Effector memory CD8-positive, alpha-beta T cell (primary cell): Measurements from ENCODE around the gene ROR2.

Experiments used
- ATAC-seq: fragments of 150-1000 bp; cut with Tn5 transposase; replicated peaks from 2 replicates; pipeline ENCODE4 v1.10.0; 2021; ENCODE audit warnings: mild to moderate bottlenecking, moderate library complexity
- DNase-seq, 3 experiments: peaks; one replicate each; pipeline ENCODE4 v3.0.0; 2021
- H3K27ac Mint-ChIP-seq, 2 donors: one replicate each; pipeline ENCODE4 v1.8.0; 2022; ENCODE audit warnings: mild to moderate bottlenecking in 2 of 2, mixed read lengths in 2 of 2, moderate library complexity in 2 of 2
- H3K27me3 Mint-ChIP-seq, 2 donors: one replicate each; pipeline ENCODE4 v1.8.0; 2022; ENCODE audit warnings: mixed read lengths in 2 of 2
- H3K36me3 Mint-ChIP-seq: one replicate; pipeline ENCODE4 v1.8.0; 2022; ENCODE audit warnings: mild to moderate bottlenecking, moderate library complexity, mixed read lengths; ENCODE audit not compliant: insufficient read depth
- H3K4me1 Mint-ChIP-seq, 2 donors: one replicate each; pipeline ENCODE4 v1.8.0; 2022; ENCODE audit warnings: low read depth in 2 of 2, mixed read lengths in 2 of 2
- H3K4me3 Mint-ChIP-seq, 2 donors: one replicate each; pipeline ENCODE4 v1.8.0; 2022; ENCODE audit warnings: mild to moderate bottlenecking in 2 of 2, mixed read lengths in 2 of 2, moderate library complexity in 2 of 2
- H3K9me3 Mint-ChIP-seq, 2 donors: one replicate each; pipeline ENCODE4 v1.8.0; 2022; ENCODE audit warnings: mixed read lengths in 2 of 2

ROR2 gene

DNA sequence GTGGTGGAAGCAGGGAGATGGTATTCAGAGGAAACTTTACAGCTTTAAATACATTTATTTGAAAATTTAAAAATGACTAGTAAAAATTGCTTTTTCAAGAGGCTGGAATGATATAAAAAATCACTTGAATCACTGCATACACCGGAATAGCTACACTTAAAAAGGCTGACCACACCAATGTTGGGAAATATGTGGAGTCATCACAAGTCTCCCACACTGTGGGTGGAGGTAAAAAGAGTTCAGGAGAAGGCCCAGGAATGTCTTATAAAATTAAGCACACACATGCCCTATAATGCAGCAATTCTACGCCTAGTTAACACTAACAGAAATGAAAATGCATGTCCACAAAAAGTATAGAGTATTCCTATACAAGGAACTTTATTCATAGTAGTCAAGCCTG, 198.1 kb downstream of the ROR2 start:
- no peaks in the 10 kb centered on the region for H3K4me1 Mint-ChIP-seq
- no peaks in the 10 kb centered on the region for H3K36me3 Mint-ChIP-seq
- DNase-seq (no peak), ATAC-seq (no peak)
- H3K27ac Mint-ChIP-seq = no peak overlapping the region
- no peaks in the 10 kb centered on the region for H3K9me3 Mint-ChIP-seq
- H3K27me3 Mint-ChIP-seq = peaks cover 14 to 27% of the 10 kb centered on the region in 2 donors
- H3K4me3 Mint-ChIP-seq = no peak overlapping the region

DNA sequence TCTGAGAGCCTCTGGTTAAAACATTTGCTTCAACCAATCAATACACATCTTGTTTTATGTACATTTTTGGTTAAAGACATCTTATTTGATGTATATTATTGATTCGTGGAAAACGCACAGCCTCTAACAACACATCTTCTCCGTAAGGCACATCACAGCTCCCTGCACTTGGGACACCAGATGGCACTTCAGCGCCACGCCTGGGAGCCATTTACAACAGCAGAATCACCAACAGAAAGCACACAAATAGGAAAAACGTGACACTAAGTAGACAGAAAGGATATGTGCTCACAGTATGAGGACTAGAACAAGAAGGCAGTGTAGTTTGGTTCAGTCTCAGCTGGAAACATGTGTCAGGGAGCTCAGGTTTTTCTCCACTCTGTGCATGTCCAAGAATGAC, 199.7 kb downstream of the ROR2 start:
- ATAC-seq (no peak), DNase-seq (no peak)
- H3K27ac Mint-ChIP-seq = no peak overlapping the region
- H3K4me1 Mint-ChIP-seq = no peaks in the 10 kb centered on the region
- no peaks in the 10 kb centered on the region for H3K36me3 Mint-ChIP-seq
- no peak overlapping the region for H3K4me3 Mint-ChIP-seq
- no peaks in the 10 kb centered on the region for H3K9me3 Mint-ChIP-seq
- H3K27me3 Mint-ChIP-seq = peaks cover 12 to 18% of the 10 kb centered on the region in 2 donors

DNA sequence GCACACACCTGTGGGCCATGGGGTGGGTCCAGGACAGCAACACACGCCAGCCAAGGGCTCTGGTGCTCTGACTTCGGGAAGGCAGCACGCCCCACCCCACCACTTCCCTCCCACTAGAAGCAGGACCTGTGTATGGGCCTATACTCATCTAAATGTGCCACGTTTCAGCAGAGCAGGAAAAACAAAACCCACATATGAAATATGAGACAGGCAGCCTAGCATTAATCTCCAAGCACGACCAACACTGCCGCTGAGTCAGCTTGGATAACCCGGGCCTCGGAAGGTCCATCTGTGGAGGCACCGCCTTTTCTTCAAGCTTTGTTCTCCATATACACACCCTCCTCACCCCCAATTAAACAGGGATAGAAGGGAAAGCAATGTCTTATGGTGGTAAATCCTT, 203.1 kb downstream of the ROR2 start:
- Mint-ChIP-seq H3K27ac (no peak overlapping the region), H3K4me3 (no peak overlapping the region), H3K27me3 (peaks cover 18 to 21% of the 10 kb centered on the region in 2 donors), H3K4me1 (no peaks in the 10 kb centered on the region), H3K9me3 (no peaks in the 10 kb centered on the region), H3K36me3 (no peaks in the 10 kb centered on the region)
- ATAC-seq (no peak), DNase-seq (no peak)

DNA sequence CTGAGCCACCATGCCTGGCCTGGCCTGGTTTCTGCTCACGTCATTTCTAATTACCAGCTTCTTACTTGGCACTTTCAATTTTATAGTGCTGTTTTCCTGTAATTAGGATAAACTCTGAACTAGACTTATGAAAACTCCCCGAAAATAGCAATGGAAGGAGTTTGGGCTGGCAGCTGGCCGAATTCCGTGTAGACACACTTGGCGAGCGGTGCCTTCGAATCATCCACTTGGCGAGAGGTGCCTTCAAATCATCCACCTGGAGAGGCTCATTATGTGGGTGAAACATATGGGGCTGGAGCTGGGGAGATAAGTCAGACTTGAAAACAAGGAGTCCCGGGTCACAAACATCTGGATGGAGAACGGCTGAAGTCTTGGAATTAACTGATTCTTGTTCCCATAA, 203.7 kb downstream of the ROR2 start:
- ATAC-seq (no peak), DNase-seq (no peak)
- no peaks in the 10 kb centered on the region for H3K9me3 Mint-ChIP-seq
- H3K27me3 Mint-ChIP-seq = peaks cover 18 to 24% of the 10 kb centered on the region in 2 donors
- H3K4me1 Mint-ChIP-seq = no peaks in the 10 kb centered on the region
- no peaks in the 10 kb centered on the region for H3K36me3 Mint-ChIP-seq
- H3K4me3 Mint-ChIP-seq = no peak overlapping the region
- no peak overlapping the region for H3K27ac Mint-ChIP-seq

DNA sequence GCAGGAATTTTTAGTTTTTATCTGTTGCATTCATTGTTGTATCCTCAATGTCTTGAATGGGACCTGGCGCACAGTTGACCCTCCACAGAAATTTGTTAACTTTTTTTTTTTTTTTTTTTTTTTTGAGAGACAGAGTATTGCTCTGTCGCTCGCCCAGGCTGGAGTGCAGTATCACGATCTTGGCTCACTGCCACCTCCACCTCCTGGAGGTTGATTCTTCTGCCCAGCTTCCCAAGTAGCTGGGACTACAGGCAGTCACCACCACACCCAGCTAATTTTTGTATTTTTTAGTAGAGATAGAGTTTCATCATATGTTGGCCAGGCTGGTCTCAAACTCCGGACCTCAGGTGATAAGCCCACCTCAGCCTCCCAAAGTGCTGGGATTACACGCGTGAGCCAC, 205.9 kb downstream of the ROR2 start:
- Mint-ChIP-seq H3K27ac (no peak overlapping the region), H3K9me3 (no peaks in the 10 kb centered on the region), H3K4me1 (no peaks in the 10 kb centered on the region), H3K27me3 (peaks cover 10 to 24% of the 10 kb centered on the region in 2 donors), H3K4me3 (no peak overlapping the region), H3K36me3 (peaks cover 3% of the 10 kb centered on the region)
- no peak for DNase-seq
- ATAC-seq = no peak

DNA sequence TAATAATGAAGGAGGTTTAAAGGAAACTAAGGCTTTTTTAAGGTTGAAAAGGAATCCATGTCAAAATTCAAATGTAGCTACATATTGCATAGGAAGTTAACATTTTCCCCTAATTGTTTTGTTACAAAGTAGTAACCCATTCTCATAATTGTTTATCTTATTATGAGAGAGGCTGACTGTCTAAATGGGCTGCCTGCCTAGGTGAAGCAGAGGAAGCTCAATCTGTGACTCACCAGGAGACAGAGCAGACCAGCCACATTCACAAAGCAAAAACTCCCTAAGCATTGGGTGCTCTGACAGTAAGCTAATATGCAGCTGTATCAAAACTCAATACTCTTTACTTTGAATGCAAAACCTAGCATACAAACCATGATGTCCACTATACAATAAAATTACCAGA, 208.5 kb downstream of the ROR2 start:
- Mint-ChIP-seq H3K9me3 (no peaks in the 10 kb centered on the region), H3K27me3 (peaks cover 13 to 30% of the 10 kb centered on the region in 2 donors), H3K4me3 (no peak overlapping the region), H3K27ac (no peak overlapping the region), H3K4me1 (no peaks in the 10 kb centered on the region), H3K36me3 (peaks cover 3% of the 10 kb centered on the region)
- no peak for DNase-seq
- ATAC-seq = no peak

DNA sequence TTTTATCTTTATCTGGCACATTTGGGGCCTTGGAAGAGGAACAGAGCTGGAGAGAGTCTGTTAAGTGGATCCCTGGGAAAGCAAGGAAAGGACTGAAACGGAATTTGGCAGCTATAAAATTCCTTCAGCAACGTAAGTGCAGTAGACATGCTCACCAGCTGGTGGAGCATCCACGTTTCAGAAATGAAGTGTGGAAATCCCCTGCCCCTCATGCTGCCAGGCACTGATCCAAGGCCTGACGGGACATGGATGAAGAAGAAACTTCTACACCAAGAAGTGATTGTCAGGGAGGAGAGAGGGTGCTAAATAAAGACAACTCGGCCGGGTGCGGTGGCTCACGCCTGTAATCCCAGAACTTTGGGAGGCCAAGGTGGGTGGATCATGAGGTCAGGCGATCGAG, 209.3 kb downstream of the ROR2 start:
- H3K4me3 Mint-ChIP-seq = no peak overlapping the region

DNA sequence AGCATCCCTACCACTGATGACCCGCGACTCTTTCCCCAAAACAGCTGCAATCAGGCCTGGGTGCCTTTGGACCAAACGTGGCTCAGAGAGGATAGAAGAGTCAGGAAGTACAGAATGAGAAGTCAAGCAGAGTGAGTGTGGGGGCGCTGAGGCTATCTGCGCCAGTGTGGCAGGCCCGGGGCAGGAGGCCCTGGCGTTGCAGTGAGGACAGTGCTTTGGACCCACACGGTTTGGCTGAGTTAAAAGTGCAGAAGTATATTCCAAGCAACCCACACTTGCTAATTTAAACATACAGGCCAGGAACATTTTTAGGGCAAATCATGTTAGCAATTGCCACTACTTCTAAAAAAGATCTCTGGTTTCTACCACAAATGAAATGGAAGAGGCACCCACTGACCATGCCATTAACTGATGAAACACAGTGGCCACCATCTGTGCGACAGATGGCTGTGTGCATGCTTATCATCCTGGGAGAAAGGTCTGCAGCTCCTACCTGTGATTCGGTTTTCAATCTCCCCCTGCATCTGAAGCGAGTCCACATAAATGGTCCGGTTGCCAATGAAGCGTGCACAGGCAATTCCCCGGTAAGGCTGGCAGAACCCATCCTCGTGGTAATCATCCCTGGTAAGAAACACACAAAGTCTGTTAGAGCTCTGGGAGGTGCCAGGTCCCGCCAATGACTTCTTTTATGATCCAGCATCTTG, 213.0 kb downstream of the ROR2 start:
- Mint-ChIP-seq H3K27me3 (peaks cover 29 to 34% of the 10 kb centered on the region in 2 donors), H3K9me3 (no peaks in the 10 kb centered on the region), H3K4me3 (no peak overlapping the region), H3K27ac (no peak overlapping the region), H3K36me3 (peaks cover 3% of the 10 kb centered on the region), H3K4me1 (peaks cover 0 to 9% of the 10 kb centered on the region in 2 donors)
- ATAC-seq (no peak), DNase-seq (no peak)

More for the DNA sequence above, 209.3 kb downstream of the ROR2 start:
- H3K4me1 Mint-ChIP-seq = no peaks in the 10 kb centered on the region
- peaks cover 3% of the 10 kb centered on the region for H3K36me3 Mint-ChIP-seq
- peaks cover 19 to 37% of the 10 kb centered on the region in 2 donors for H3K27me3 Mint-ChIP-seq
- H3K9me3 Mint-ChIP-seq = no peaks in the 10 kb centered on the region
- no peak overlapping the region for H3K27ac Mint-ChIP-seq
- ATAC-seq = no peak
- no peak for DNase-seq

DNA sequence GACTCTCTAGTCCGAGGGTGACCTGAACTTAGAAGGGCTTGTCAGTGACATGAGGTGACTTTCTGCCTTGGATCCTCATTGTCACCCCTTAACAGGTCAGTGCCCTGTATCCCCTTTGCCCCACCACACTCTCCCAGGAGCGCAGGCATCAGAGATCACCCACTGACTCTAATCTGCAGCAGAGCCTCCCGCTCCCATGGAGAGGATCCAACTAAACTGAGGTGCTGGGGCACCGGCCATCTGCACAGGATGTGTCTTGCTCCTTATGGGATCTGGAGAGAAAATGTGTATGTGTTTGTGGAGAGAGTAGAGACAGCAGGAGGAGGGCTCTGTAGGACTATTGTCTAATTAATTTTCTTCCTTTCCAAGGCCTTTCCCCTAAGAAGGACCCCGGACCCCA, 213.7 kb downstream of the ROR2 start:
- Mint-ChIP-seq H3K27ac (no peak overlapping the region), H3K4me1 (peaks cover 0 to 9% of the 10 kb centered on the region in 2 donors), H3K4me3 (no peak overlapping the region), H3K9me3 (no peaks in the 10 kb centered on the region), H3K27me3 (peaks cover 24 to 34% of the 10 kb centered on the region in 2 donors), H3K36me3 (peaks cover 3% of the 10 kb centered on the region)
- no peak for ATAC-seq
- no peak for DNase-seq

DNA sequence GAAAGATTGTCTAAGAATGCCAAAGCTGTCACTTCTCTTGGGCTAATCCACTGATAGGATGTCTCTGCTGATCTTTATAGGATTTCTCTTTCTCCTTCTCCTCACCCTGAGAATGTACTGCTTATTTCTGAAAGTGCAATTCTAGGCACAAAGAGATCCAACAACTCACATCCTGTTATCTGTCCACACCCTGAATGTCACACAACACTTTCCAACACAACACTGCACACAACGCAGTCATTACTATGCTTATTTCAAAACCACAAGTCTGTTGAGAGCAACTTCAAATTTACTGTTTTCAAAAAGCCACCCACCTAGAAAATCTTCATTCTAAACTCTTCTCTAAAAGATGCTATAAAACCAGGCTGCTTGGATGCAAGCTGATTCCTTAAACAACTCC, 215.0 kb downstream of the ROR2 start:
- peaks cover under 1% of the 10 kb centered on the region for H3K36me3 Mint-ChIP-seq
- H3K27ac Mint-ChIP-seq = no peak overlapping the region
- H3K4me3 Mint-ChIP-seq = no peak overlapping the region
- peaks cover 24 to 34% of the 10 kb centered on the region in 2 donors for H3K27me3 Mint-ChIP-seq
- no peaks in the 10 kb centered on the region for H3K9me3 Mint-ChIP-seq
- DNase-seq (no peak), ATAC-seq (no peak)
- peaks cover 0 to 9% of the 10 kb centered on the region in 2 donors for H3K4me1 Mint-ChIP-seq

DNA sequence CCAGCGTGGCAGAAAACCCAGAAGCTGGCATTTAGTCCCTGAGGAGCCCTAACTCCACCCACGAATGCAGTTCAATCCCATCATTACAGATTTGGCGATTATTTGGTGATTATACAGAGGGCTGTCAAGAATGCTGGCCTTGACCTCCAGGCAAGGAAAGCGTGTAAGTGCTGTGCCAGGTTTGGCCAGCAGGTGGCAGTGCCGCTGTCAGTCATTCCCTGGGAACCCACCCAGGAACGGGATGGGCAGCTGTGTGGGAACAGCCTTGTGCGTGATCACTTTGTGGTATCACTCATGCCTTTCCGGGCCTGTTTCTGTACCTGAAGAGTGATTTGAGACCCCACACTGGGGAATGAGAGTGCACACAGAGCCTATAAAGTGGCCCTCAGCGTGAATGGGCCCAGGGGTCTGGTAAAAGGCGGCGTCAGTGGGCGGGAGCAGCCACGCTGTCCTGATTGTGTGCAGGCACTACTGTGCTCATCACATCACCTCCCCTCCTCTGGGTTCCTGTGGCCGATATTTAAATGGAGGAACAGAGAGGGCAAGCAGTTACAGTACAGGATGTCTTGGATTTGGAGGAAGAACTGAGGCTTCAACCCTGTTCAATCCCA, 215.6 kb downstream of the ROR2 start:
- Mint-ChIP-seq H3K4me1 (peaks cover 0 to 9% of the 10 kb centered on the region in 2 donors), H3K9me3 (no peaks in the 10 kb centered on the region), H3K4me3 (no peak overlapping the region), H3K27ac (peak overlapping the region in 1 of 2 donors; percentile 80), H3K27me3 (peaks cover 24 to 34% of the 10 kb centered on the region in 2 donors), H3K36me3 (no peaks in the 10 kb centered on the region)
- DNase-seq = peak; percentile 54 to 65 (median 60)
- ATAC-seq = peak; percentile 36

DNA sequence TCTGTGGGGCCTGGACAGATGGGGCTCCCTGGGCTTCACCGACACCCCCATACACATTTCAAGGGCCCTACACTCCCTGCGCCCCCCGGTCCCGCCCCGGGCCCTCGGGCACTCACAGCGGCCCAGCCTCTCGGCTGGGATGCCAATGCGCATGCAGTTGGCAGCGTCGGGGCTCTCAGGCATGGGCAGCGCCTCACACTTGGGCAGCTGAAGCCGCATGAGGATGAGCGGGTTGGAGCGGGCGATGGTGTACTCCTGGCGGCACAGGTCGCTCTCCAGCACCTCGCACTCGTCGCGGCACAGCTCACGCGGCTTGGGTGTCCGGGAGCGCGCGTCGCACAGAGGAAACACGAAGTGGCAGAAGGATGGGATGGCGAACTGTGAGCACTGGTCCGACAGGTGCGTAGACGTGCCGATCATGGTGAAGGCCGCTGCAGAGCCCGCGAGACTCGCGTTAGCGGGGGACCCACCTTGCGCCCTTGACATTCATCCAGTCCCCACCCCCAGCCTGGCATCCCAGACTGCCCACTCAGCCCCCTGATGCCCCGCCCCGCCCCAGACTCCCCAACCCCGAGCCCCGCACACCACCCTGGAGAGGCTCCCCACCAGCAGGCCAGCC, 216.9 kb downstream of the ROR2 start:
- H3K4me3 Mint-ChIP-seq = no peak overlapping the region
- no peak for DNase-seq
- no peak overlapping the region for H3K27ac Mint-ChIP-seq
- H3K36me3 Mint-ChIP-seq = no peaks in the 10 kb centered on the region
- peaks cover 0 to 9% of the 10 kb centered on the region in 2 donors for H3K4me1 Mint-ChIP-seq
- H3K27me3 Mint-ChIP-seq = peaks cover 20 to 34% of the 10 kb centered on the region in 2 donors
- no peak for ATAC-seq
- no peaks in the 10 kb centered on the region for H3K9me3 Mint-ChIP-seq

DNA sequence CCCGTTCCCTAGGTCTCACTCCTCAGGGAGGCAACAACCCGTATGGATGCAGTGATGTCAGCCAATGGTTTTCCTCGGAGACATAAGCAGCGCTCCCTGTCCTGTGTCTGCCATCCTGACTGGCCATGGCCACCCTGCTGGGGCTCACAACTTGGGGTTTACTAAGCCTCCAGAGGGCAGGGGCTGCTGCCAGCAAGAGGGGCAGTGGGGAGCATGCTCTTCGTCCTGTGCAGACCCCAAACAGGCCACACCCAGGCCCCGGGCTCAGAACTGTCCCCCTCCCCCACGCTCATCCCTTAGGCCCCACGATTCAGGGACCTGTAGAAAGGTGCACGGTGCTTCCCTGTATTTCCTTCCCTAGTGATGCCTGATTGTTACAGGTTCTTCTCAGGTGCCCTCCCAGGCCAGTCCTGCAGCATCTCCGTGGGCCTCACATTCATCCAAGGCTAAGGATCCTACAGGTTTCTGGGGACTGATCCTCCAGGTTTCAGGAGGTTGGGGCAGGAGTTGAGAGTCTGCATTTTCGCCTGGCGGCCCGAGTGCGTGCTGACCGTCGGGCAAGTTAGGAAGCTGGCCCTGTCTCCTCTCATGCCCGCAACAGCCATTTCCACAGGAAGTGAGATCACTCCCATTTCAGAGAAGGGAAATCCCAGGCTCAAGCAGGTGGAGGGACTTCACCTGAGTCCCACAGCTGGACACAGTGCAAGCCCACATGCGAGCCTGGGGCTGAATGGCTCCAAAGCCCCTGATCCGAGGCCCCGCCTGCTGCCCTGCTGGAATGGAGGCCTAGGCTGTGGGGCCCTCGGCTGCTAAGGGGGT, 217.6 kb downstream of the ROR2 start:
- DNase-seq = no peak
- peaks cover 15 to 30% of the 10 kb centered on the region in 2 donors for H3K27me3 Mint-ChIP-seq
- no peaks in the 10 kb centered on the region for H3K9me3 Mint-ChIP-seq
- no peak overlapping the region for H3K4me3 Mint-ChIP-seq
- H3K4me1 Mint-ChIP-seq = peaks cover 0 to 9% of the 10 kb centered on the region in 2 donors
- ATAC-seq = no peak
- no peaks in the 10 kb centered on the region for H3K36me3 Mint-ChIP-seq
- no peak overlapping the region for H3K27ac Mint-ChIP-seq
